ENCODE data around the gene AMBRA1. TPM values are rescaled to one million over a fixed set of nuclear protein-coding genes. Genes with fewer than 3 reads are reported as not detected.
A peak's percentile ranks its signal among the peaks of the same experiment; 100 is the strongest.

The AMBRA1 gene
- polyA plus RNA-seq, 1 donor from 2014 or later, result 34.5 TPM

- Histone ChIP-seq H3K4me3 (ENCODE audit: low read length) (peak overlapping the region; percentile 71), H3K9ac (ENCODE audit: low read length) (peak overlapping the region; percentile 61), H3K27me3 (ENCODE audit: insufficient read depth, low read depth, low read length) (peaks cover 44% of the 10 kb centered on the region), H3F3A (ENCODE audit: insufficient read depth, low read length, poor library complexity, severe bottlenecking) (no peaks in the 10 kb centered on the region), H3K36me3 (ENCODE audit: insufficient read depth, low read length) (no peaks in the 10 kb centered on the region), H3K79me2 (replicated peaks; ENCODE audit: insufficient read depth, low read length) (no peaks in the 10 kb centered on the region), H2AFZ (ENCODE audit: low read depth, low read length) (no peak overlapping the region), H3K9me3 (ENCODE audit: low read length) (no peaks in the 10 kb centered on the region), H4K20me1 (ENCODE audit: insufficient read depth) (no peaks in the 10 kb centered on the region), H3K27ac (ENCODE audit: low read length) (no peak overlapping the region), H3K9me2 (ENCODE audit: insufficient read depth, low read length) (no peaks in the 10 kb centered on the region), H3K4me2 (ENCODE audit: low read length) (peak overlapping the region; percentile 39)
- TF ChIP-seq SMC3 (conservative IDR thresholded peaks at IDR 0.05; ENCODE audit: poor library complexity) (no peak), REST (IDR thresholded peaks at IDR 0.05; ENCODE audit: borderline replicate concordance) (peak; percentile 84), EZH2 (IDR thresholded peaks at IDR 0.05; ENCODE audit: borderline replicate concordance, insufficient read depth, low read length, poor library complexity, severe bottlenecking) (no peak), RAD21 (conservative IDR thresholded peaks at IDR 0.05) (no peak)
Observed at GRCh38 chr11:46392421-46393230, 201.2 kb downstream of the AMBRA1 start.

- Histone ChIP-seq H2AFZ (ENCODE audit: low read depth, low read length) (no peak within 1 kb of the TSS), H3K9ac (ENCODE audit: low read length) (peak within 1 kb of the TSS; percentile 61)
Observed at GRCh38 chr11:46391578-46392420, 202.0 kb downstream of the AMBRA1 start, which contains the start of gene CHRM4. TSS of gene CHRM4 (minus strand) at chr11:46391776. CDS start at chr11:46386557, 5,219 bp downstream.

More at GRCh38 chr11:46391578-46392420, 202.0 kb downstream of the AMBRA1 start, which contains the start of gene CHRM4:
- Histone ChIP-seq H3K4me2 (ENCODE audit: low read length) (peak within 1 kb of the TSS; percentile 45), H4K20me1 (ENCODE audit: insufficient read depth) (no peaks in the 10 kb centered on the region), H3K27ac (ENCODE audit: low read length) (no peak within 1 kb of the TSS), H3K4me3 (ENCODE audit: low read length) (peak within 1 kb of the TSS; percentile 71), H3K36me3 (ENCODE audit: insufficient read depth, low read length) (no peaks in the 10 kb centered on the region), H3K27me3 (ENCODE audit: insufficient read depth, low read depth, low read length) (peaks cover 47% of the 10 kb centered on the region), H3F3A (ENCODE audit: insufficient read depth, low read length, poor library complexity, severe bottlenecking) (no peaks in the 10 kb centered on the region), H3K9me3 (ENCODE audit: low read length) (no peaks in the 10 kb centered on the region), H3K9me2 (ENCODE audit: insufficient read depth, low read length) (no peaks in the 10 kb centered on the region), H3K79me2 (replicated peaks; ENCODE audit: insufficient read depth, low read length) (no peaks in the 10 kb centered on the region)
- TF ChIP-seq POLR2AphosphoS5 (IDR thresholded peaks at IDR 0.05), result peak; percentile 50
- peak; percentile 22 for TF ChIP-seq REST (IDR thresholded peaks at IDR 0.05; ENCODE audit: borderline replicate concordance)
- peak; percentile 69 for TF ChIP-seq EP300 (conservative IDR thresholded peaks at IDR 0.05; ENCODE audit: poor library complexity, severe bottlenecking)
- no peak for TF ChIP-seq EZH2 (IDR thresholded peaks at IDR 0.05; ENCODE audit: borderline replicate concordance, insufficient read depth, low read length, poor library complexity, severe bottlenecking)
- TF ChIP-seq RAD21 (conservative IDR thresholded peaks at IDR 0.05), result peak; percentile 53
- no peak for TF ChIP-seq TAF1 (IDR thresholded peaks at IDR 0.05; ENCODE audit: low read depth)
- TF ChIP-seq SMC3 (conservative IDR thresholded peaks at IDR 0.05; ENCODE audit: poor library complexity), result peak; percentile 46
- TF ChIP-seq CTCF (IDR thresholded peaks at IDR 0.05; ENCODE audit: poor library complexity, severe bottlenecking), result peak; percentile 75
- peak; percentile 55 for TF ChIP-seq MXI1 (conservative IDR thresholded peaks at IDR 0.05; ENCODE audit: poor library complexity, severe bottlenecking)

All from neural cell (in vitro differentiated cells).